WTC11 (cell line): Measurements from ENCODE around the gene PPARA. TPM values are rescaled to one million over a fixed set of nuclear protein-coding genes. Genes with fewer than 3 reads are reported as not detected.

ENCODE experiments used
- ATAC-seq: fragments of 200-7000 bp; cut with Tn5 transposase; 2 replicates; pipeline ENCODE4 v1.10.0; 2021; ENCODE audit warnings: mild to moderate bottlenecking, moderate library complexity
- CTCF ChIA-PET: fragments of 300-600 bp; sonication (Branson Sonifier 250); formaldehyde crosslinking; loops from one replicate; lab custom pipeline; 2021; ENCODE audit warnings: antibody characterized with exemption; lab: Charles Lee
- POLR2A ChIA-PET: fragments of 350-600 bp; sonication (Branson Sonifier 250); formaldehyde crosslinking; loops from one replicate; lab custom pipeline; 2021; ENCODE audit warnings: antibody characterized with exemption; lab: Charles Lee
- DNase-seq: peaks from one replicate; pipeline ENCODE4 v3.0.0; 2021; ENCODE audit warnings: low spot score
- H3K27ac Mint-ChIP-seq: 2 replicates; pipeline ENCODE4 v1.8.0; 2021; ENCODE audit warnings: mixed read lengths
- H3K27me3 Mint-ChIP-seq: 2 replicates; pipeline ENCODE4 v1.8.0; 2021; ENCODE audit warnings: low read depth, mild to moderate bottlenecking, moderate library complexity, mixed read lengths
- H3K36me3 Mint-ChIP-seq: 2 replicates; pipeline ENCODE4 v1.8.0; 2021; ENCODE audit warnings: mixed read lengths
- H3K4me1 Mint-ChIP-seq: 2 replicates; pipeline ENCODE4 v1.8.0; 2022; ENCODE audit warnings: mixed read lengths
- H3K4me3 Mint-ChIP-seq: 2 replicates; pipeline ENCODE4 v1.8.0; 2021; ENCODE audit warnings: mild to moderate bottlenecking, moderate library complexity, mixed read lengths
- H3K9me3 Mint-ChIP-seq: 2 replicates; pipeline ENCODE4 v1.8.0; 2021; ENCODE audit warnings: mixed read lengths
- CREB1 ChIP-seq: sonication (generic); formaldehyde crosslinking; IDR thresholded peaks from 2 replicates; pipeline ENCODE4 v1.8.0; 2023; ENCODE audit warnings: mild to moderate bottlenecking, missing genetic modification reagents
- ELF4 ChIP-seq: sonication (generic); formaldehyde crosslinking; IDR thresholded peaks from 2 replicates; pipeline ENCODE4 v1.8.1; 2022; ENCODE audit warnings: low read depth, mild to moderate bottlenecking, moderate library complexity, missing genetic modification reagents
- EMX1 ChIP-seq: fragments of 250-450 bp; sonication (Bioruptor Pico); IDR thresholded peaks from 2 replicates; pipeline ENCODE4 v1.8.0; 2021; ENCODE audit warnings: mild to moderate bottlenecking
- GABPB1 ChIP-seq: sonication (generic); formaldehyde crosslinking; IDR thresholded peaks from 2 replicates; pipeline ENCODE4 v1.8.1; 2023; ENCODE audit warnings: mild to moderate bottlenecking, missing genetic modification reagents
- GRHL2 ChIP-seq: fragments of 250-450 bp; sonication (Bioruptor Pico); IDR thresholded peaks from 2 replicates; pipeline ENCODE4 v1.8.0; 2022; ENCODE audit warnings: mild to moderate bottlenecking, moderate library complexity; ENCODE audit not compliant: insufficient replicate concordance, severe bottlenecking
- HMGXB4 ChIP-seq: sonication (generic); formaldehyde crosslinking; IDR thresholded peaks from 2 replicates; pipeline ENCODE4 v1.8.1; 2023; ENCODE audit warnings: mild to moderate bottlenecking, moderate library complexity, missing genetic modification reagents
- JUN ChIP-seq: sonication (generic); formaldehyde crosslinking; IDR thresholded peaks from 2 replicates; pipeline ENCODE4 v1.8.0; 2023; ENCODE audit warnings: mild to moderate bottlenecking, missing genetic modification reagents
- MAX ChIP-seq: sonication (generic); formaldehyde crosslinking; IDR thresholded peaks from 2 replicates; pipeline ENCODE4 v1.8.0; 2022; ENCODE audit warnings: mild to moderate bottlenecking, missing genetic modification reagents
- MYBL2 ChIP-seq: sonication (generic); formaldehyde crosslinking; IDR thresholded peaks from 2 replicates; pipeline ENCODE4 v1.8.1; 2023; ENCODE audit warnings: mild to moderate bottlenecking, moderate library complexity, missing genetic modification reagents
- SMAD3 ChIP-seq: sonication (generic); formaldehyde crosslinking; IDR thresholded peaks from 2 replicates; pipeline ENCODE4 v1.8.0; 2022; ENCODE audit warnings: missing genetic modification reagents, mild to moderate bottlenecking, borderline replicate concordance
- SMAD4 ChIP-seq: sonication (generic); formaldehyde crosslinking; IDR thresholded peaks from 2 replicates; pipeline ENCODE4 v1.8.0; 2022; ENCODE audit warnings: mild to moderate bottlenecking, missing genetic modification reagents
- TP53 ChIP-seq: sonication (generic); formaldehyde crosslinking; IDR thresholded peaks from 2 replicates; pipeline ENCODE4 v1.8.1; 2023; ENCODE audit warnings: mild to moderate bottlenecking, missing genetic modification reagents
- USF2 ChIP-seq: sonication (generic); formaldehyde crosslinking; IDR thresholded peaks from 2 replicates; pipeline ENCODE4 v1.8.1; 2023; ENCODE audit warnings: mild to moderate bottlenecking, missing genetic modification reagents, moderate library complexity
- ZMAT4 ChIP-seq: fragments of 250-450 bp; sonication (Bioruptor Pico); IDR thresholded peaks from 2 replicates; pipeline ENCODE4 v1.9.0; 2021; ENCODE audit warnings: mild to moderate bottlenecking
- ZNF281 ChIP-seq: sonication (generic); formaldehyde crosslinking; IDR thresholded peaks from 2 replicates; pipeline ENCODE4 v1.8.0; 2023; ENCODE audit warnings: mild to moderate bottlenecking, missing genetic modification reagents
- ZNF512 ChIP-seq: sonication (generic); formaldehyde crosslinking; IDR thresholded peaks from 2 replicates; pipeline ENCODE4 v1.8.1; 2022; ENCODE audit warnings: missing genetic modification reagents, borderline replicate concordance
- total RNA-seq: library from RNA; stranded (reverse); gene quantifications from 3 replicates; pipeline ENCODE4 v1.2.3, GENCODE V29; 2021
- TF ChIP-seq, protein P1 (sequence below): sonication (generic); formaldehyde crosslinking; IDR thresholded peaks from 2 replicates; pipeline ENCODE4 v1.8.0; 2022; ENCODE audit warnings: mild to moderate bottlenecking, missing genetic modification reagents
- TF ChIP-seq, protein P2 (sequence below): fragments of 200-600 bp; IDR thresholded peaks from 2 replicates; pipeline ENCODE4 v1.8.0; 2022; ENCODE audit warnings: antibody characterized with exemption
- TF ChIP-seq, protein P3 (sequence below): sonication (generic); formaldehyde crosslinking; IDR thresholded peaks from 2 replicates; pipeline ENCODE4 v1.8.0; 2022; ENCODE audit warnings: missing genetic modification reagents
- TF ChIP-seq, protein P4 (sequence below): sonication (generic); formaldehyde crosslinking; IDR thresholded peaks from 2 replicates; pipeline ENCODE4 v1.8.0; 2022; ENCODE audit warnings: mild to moderate bottlenecking, missing genetic modification reagents

Gene PPARA
- total RNA-seq, 1 experiment from 2014 or later: 9.3 TPM

- Mint-ChIP-seq H3K27me3 (no peaks in the 10 kb centered on the region), H3K27ac (no peak overlapping the region), H3K9me3 (no peaks in the 10 kb centered on the region), H3K36me3 (no peaks in the 10 kb centered on the region), H3K4me3 (no peak overlapping the region), H3K4me1 (no peaks in the 10 kb centered on the region)
- POLR2A ChIA-PET: interaction anchor here (0.6 kb wide), 1 partner anchor 192 kb away, joined by 7 read pairs; no protein-coding TSS in a partner anchor
- DNase-seq: peak; percentile 77
- ATAC-seq: peak; percentile 77
- CTCF ChIA-PET: interaction anchor here (0.6 to 5.0 kb wide), 42 partner anchors 8 to 421 kb away, joined by 3 to 46 read pairs (median 4); partner anchors contain the start of genes GTSE1, TRMU and TTC38
- TF ChIP-seq USF2 (CRISPR knock-in tag): peak; percentile 72
- TF ChIP-seq GRHL2 (CRISPR knock-in tag): no peak
- TF ChIP-seq, protein P1, sequence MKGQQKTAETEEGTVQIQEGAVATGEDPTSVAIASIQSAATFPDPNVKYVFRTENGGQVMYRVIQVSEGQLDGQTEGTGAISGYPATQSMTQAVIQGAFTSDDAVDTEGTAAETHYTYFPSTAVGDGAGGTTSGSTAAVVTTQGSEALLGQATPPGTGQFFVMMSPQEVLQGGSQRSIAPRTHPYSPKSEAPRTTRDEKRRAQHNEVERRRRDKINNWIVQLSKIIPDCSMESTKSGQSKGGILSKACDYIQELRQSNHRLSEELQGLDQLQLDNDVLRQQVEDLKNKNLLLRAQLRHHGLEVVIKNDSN: peak; percentile 68
- TF ChIP-seq, protein P2, sequence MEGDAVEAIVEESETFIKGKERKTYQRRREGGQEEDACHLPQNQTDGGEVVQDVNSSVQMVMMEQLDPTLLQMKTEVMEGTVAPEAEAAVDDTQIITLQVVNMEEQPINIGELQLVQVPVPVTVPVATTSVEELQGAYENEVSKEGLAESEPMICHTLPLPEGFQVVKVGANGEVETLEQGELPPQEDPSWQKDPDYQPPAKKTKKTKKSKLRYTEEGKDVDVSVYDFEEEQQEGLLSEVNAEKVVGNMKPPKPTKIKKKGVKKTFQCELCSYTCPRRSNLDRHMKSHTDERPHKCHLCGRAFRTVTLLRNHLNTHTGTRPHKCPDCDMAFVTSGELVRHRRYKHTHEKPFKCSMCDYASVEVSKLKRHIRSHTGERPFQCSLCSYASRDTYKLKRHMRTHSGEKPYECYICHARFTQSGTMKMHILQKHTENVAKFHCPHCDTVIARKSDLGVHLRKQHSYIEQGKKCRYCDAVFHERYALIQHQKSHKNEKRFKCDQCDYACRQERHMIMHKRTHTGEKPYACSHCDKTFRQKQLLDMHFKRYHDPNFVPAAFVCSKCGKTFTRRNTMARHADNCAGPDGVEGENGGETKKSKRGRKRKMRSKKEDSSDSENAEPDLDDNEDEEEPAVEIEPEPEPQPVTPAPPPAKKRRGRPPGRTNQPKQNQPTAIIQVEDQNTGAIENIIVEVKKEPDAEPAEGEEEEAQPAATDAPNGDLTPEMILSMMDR: peak; percentile 90
- TF ChIP-seq CREB1 (CRISPR knock-in tag): no peak
- TF ChIP-seq EMX1 (CRISPR knock-in tag): no peak
- TF ChIP-seq JUN (CRISPR knock-in tag): no peak
- TF ChIP-seq, protein P3, sequence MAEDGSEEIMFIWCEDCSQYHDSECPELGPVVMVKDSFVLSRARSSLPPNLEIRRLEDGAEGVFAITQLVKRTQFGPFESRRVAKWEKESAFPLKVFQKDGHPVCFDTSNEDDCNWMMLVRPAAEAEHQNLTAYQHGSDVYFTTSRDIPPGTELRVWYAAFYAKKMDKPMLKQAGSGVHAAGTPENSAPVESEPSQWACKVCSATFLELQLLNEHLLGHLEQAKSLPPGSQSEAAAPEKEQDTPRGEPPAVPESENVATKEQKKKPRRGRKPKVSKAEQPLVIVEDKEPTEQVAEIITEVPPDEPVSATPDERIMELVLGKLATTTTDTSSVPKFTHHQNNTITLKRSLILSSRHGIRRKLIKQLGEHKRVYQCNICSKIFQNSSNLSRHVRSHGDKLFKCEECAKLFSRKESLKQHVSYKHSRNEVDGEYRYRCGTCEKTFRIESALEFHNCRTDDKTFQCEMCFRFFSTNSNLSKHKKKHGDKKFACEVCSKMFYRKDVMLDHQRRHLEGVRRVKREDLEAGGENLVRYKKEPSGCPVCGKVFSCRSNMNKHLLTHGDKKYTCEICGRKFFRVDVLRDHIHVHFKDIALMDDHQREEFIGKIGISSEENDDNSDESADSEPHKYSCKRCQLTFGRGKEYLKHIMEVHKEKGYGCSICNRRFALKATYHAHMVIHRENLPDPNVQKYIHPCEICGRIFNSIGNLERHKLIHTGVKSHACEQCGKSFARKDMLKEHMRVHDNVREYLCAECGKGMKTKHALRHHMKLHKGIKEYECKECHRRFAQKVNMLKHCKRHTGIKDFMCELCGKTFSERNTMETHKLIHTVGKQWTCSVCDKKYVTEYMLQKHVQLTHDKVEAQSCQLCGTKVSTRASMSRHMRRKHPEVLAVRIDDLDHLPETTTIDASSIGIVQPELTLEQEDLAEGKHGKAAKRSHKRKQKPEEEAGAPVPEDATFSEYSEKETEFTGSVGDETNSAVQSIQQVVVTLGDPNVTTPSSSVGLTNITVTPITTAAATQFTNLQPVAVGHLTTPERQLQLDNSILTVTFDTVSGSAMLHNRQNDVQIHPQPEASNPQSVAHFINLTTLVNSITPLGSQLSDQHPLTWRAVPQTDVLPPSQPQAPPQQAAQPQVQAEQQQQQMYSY: no peak
- TF ChIP-seq ZNF281 (CRISPR knock-in tag): no peak
- TF ChIP-seq MAX (CRISPR knock-in tag): peak; percentile 90
- TF ChIP-seq, protein P4, sequence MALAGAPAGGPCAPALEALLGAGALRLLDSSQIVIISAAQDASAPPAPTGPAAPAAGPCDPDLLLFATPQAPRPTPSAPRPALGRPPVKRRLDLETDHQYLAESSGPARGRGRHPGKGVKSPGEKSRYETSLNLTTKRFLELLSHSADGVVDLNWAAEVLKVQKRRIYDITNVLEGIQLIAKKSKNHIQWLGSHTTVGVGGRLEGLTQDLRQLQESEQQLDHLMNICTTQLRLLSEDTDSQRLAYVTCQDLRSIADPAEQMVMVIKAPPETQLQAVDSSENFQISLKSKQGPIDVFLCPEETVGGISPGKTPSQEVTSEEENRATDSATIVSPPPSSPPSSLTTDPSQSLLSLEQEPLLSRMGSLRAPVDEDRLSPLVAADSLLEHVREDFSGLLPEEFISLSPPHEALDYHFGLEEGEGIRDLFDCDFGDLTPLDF: no peak
- no peak for TF ChIP-seq SMAD3 (CRISPR knock-in tag)
- no peak for TF ChIP-seq ELF4 (CRISPR knock-in tag)
- TF ChIP-seq GABPB1 (CRISPR knock-in tag): no peak
- no peak for TF ChIP-seq TP53 (CRISPR knock-in tag)
- no peak for TF ChIP-seq SMAD4
- TF ChIP-seq MYBL2 (CRISPR knock-in tag): no peak
- TF ChIP-seq ZNF512 (CRISPR knock-in tag): no peak
- TF ChIP-seq ZMAT4: no peak
- TF ChIP-seq HMGXB4 (CRISPR knock-in tag): 0 out of 2 replicates have a peak, but pooled peaks have one; percentile 44
Measured at GRCh38 chr22:46122511-46122971, 27.8 kb upstream of the PPARA start.
